HG03575 (cell line): ENCODE results near the gene ADAMTS5.

Experiments used
- ATAC-seq: cut with Tn5 transposase; IDR thresholded peaks from one replicate; pipeline ENCODE4 v1.9.1; 2021; ENCODE audit not compliant: unreplicated experiment, insufficient number of reproducible peaks, low FRiP score; ENCODE audit errors: extremely low read depth

ADAMTS5 gene

DNA sequence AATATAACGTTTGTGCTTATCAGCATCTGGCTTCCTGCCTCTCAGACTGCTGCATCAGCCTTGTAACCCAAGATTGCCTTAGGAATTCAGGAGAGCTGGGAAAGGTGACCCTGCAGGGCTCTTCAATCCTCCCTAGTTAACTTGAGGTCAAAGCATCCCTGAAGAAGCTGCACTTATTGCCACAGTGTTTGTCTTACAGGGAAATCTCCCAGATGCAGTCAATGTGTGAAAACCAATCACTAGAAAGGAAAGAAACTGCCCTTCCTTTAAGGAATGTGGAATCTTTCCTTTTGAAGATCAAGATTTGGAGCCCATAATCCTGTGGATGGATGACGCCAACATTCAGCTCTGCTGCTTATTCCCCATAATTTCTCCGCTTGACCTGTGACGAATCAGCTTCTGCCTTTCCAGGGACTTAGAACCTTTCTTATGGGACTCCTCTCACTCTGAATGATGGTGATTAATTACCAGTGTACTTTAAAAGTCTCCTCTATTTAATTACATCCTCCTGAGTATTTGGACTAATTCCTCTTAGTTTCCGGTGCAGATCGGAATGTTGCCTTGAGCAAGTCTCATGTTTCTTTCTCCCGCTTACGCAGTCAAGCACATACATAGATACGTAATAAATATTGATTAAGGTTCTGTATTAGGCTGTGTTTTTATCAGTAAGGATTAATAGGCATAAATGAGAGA lies 14.4 kb downstream of the ADAMTS5 start:
- no peak for ATAC-seq

DNA sequence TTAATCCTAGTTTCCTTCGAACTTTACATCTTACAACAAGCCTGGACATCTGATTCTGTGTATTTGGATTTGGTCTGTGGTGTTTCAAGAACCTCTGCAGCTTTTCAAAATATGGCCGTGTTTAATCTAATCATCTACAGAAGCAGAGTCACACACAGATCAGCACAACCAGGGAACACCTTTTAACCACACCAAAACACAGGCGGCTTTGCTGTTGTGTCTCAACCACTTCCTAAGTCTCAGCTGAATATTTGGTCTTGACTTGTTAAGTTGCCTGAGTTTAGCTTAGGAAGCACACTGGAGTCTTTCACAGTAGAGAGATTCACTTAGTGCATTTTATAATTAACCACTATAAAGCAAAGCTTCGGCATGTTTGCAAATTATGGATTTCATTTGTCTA lies 17.1 kb downstream of the ADAMTS5 start:
- ATAC-seq = no peak

DNA sequence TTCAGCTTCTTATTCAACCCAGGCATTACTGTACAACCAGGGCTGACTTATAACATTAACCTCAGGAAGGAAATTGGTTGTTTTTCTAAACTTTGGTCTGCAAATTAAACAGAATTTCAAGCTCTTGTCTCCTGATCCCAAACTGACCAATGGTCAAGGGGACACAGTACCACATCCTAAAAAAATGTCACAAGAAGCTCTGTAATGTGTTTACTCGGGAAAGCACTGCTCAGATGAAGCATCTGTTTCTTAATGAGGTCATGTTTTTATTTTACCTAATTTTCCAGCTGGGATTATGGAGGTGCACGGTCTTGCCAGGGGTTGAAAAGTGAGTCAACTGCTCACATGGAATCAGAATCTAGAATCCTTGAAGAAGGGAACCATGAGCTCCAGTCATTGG lies 18.7 kb downstream of the ADAMTS5 start:
- ATAC-seq = no peak

GRCh38 chr21:26946744-26947446 lies 20.0 kb downstream of the ADAMTS5 start:
- no peak for ATAC-seq

- no peak for ATAC-seq
These were observed 20.8 kb downstream of the ADAMTS5 start for GRCh38 chr21:26945916-26946675.

- ATAC-seq = no peak
These were observed 23.0 kb downstream of the ADAMTS5 start for GRCh38 chr21:26943921-26944320.

- no peak for ATAC-seq
These were observed 25.5 kb downstream of the ADAMTS5 start for GRCh38 chr21:26941421-26941820.

DNA sequence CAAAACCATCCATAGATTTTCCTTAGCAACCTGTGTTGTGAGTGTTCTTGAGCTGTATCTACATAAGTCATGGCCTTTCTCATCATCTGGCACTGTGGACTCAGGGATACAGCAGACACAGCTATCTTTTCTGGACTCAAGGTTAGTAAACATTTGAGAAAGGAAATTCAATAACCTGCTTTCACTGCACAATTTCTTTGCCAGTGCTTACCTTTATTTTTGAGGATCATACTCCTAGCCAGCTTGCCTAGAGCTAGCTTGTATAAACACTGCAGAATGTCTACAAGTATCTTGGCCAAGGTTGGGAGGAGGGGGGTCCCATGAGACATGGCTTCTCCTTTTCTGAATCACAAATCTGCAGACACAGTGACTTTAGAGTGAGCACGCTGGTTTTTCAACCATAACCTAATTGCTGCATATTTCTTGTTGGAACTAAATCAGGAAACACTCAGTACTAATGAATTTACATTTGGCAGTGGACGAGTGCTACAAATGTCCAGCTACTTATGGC lies 27.2 kb downstream of the ADAMTS5 start:
- ATAC-seq = no peak

GRCh38 chr21:26936641-26937040 lies 30.2 kb downstream of the ADAMTS5 start:
- no peak for ATAC-seq

GRCh38 chr21:26935977-26936376 lies 30.9 kb downstream of the ADAMTS5 start:
- no peak for ATAC-seq

GRCh38 chr21:26934383-26934782 lies 32.5 kb downstream of the ADAMTS5 start:
- no peak for ATAC-seq

DNA sequence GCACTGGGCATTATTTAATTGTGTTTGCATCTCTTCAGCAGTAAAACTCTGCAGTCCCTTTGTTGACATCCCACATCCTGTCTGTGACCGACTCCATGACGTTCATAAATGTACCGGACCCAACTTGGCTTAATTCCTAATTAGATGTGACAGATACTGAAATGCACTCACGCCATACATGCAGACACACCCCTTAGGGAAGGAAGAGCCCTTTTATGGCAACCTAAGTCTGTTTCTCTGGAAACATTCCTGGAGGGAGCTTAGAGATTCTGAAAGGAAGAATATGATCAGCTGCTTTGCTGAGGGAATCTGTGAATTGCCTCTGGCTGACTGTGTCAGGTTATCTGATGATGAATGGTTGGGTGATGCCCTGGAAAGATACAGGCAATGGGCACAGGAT lies 33.4 kb downstream of the ADAMTS5 start:
- ATAC-seq = no peak

- ATAC-seq = no peak
These were observed 41.3 kb downstream of the ADAMTS5 start for GRCh38 chr21:26925636-26926035.

- ATAC-seq = no peak
These were observed 41.8 kb downstream of the ADAMTS5 start for GRCh38 chr21:26925122-26925521.

DNA sequence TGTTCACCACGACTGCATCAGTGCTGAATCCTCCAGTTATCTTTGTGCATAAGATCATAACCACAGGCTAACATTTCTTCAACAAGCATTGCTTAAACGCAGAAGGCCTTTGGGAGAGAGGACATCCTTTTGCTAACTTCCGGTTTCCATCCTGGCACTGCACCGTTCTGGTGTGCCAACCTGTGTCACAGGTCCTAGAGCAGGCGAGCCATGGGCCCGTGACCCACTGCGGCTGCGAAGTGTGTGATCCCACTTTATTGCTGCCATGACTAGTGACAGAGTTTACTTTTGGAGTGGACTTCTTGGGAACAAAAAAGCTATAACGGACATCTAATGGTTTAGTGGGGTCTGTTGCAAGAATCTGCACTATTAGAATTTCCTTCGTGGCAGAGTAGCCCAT lies 42.9 kb downstream of the ADAMTS5 start:
- ATAC-seq = no peak

DNA sequence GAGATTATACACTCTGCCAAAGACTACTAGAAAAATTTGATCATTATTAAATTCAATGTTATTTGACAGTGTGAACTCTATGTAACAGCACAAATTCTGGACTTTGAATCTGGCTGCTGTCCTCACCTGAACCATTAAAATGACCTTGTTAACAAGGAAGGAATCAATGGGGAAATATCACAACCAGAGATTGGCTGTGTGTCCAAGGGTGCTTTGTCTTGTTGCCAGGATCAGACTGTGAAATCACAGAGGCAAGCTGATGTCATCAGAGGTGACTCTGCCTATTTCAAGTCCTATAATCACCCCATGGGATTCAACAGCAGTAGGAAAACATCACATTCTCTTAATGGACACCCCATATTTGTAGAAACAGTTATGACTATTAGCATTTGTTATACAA lies 46.8 kb downstream of the ADAMTS5 start:
- ATAC-seq = no peak

DNA sequence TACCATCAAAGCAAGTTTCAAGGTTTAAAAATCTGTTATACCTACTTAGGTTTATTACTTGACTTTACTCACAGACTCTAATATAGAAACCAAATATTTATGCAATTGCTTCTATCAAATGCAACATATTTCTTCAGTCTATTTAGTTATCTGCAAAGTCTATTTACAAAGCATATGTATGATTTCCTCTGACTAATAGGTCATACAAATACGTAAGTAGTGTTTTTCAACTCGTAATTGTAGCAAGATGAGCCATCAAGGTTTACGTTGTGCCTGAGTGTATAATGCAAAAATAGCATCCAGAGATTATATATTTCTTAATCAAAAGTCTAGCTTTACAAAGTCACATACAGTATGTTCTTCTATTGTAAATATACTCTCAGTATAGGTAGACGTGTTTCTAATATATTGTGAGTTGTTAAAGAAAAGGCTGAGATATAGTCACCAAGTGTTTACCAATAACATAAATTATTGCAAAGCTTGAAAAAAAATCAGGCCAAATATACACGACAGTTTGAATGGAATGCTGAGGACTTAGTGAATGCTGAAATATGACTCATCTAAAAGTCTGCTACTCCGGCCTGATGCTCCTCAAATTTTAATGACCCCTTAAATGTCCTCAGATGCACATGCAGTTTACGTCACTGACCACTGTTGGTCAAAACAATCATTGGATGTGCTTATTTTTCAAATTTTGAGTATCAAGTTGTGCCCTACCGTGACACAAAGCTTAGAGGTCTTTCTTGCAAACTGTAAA lies 48.4 kb downstream of the ADAMTS5 start:
- no peak for ATAC-seq

GRCh38 chr21:26916799-26917198 lies 50.1 kb downstream of the ADAMTS5 start:
- ATAC-seq = no peak

GRCh38 chr21:26914557-26914956 lies 52.3 kb downstream of the ADAMTS5 start:
- ATAC-seq = no peak
